ENCODE measurements around the gene CTNNA2.

DNA sequence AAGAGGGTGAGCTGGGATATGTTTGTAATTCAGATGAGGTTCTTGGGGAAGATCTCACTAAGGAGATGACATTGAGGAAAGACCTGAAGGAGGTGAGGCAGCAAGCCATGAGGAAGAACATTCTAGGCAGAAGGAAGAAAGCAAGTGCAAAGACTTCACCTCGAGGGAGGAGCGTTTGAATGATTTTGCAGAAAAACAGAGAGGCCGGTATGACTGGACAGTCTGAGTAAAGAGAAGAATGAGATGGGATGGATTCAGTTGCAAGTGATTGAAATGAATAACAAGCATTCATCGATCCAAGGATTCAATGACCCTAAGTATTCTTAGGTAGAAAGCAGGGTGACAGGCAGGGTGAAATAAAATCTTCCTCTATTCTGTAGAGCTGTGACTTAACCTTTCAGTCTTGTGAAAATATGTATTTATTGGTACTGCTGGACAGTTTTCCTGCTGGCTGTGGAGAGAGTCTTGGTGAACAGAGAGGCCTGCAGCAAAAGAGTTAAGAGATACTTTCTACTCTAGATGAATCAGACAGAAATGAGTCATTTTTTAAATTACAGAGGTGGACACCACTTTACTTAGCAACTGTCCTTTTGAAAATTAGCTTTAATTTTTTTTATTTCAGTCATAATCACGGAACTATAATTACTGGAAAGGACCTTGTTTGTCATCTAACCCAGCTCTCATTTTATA lies 513.3 kb downstream of the CTNNA2 start:
- no peak for TF ChIP-seq POLR2A (IDR thresholded peaks at IDR 0.05)
- TF ChIP-seq, protein P1, sequence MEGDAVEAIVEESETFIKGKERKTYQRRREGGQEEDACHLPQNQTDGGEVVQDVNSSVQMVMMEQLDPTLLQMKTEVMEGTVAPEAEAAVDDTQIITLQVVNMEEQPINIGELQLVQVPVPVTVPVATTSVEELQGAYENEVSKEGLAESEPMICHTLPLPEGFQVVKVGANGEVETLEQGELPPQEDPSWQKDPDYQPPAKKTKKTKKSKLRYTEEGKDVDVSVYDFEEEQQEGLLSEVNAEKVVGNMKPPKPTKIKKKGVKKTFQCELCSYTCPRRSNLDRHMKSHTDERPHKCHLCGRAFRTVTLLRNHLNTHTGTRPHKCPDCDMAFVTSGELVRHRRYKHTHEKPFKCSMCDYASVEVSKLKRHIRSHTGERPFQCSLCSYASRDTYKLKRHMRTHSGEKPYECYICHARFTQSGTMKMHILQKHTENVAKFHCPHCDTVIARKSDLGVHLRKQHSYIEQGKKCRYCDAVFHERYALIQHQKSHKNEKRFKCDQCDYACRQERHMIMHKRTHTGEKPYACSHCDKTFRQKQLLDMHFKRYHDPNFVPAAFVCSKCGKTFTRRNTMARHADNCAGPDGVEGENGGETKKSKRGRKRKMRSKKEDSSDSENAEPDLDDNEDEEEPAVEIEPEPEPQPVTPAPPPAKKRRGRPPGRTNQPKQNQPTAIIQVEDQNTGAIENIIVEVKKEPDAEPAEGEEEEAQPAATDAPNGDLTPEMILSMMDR (IDR thresholded peaks at IDR 0.05): no peak
